GM21390 (cell line): ENCODE data around the gene MSANTD7.
"Not testable (repeated sequence)": the region's sequence is repeated elsewhere in the genome, so short reads cannot be mapped to it uniquely, and the experiment has no call there.

ENCODE experiments used
- ATAC-seq: cut with Tn5 transposase; IDR thresholded peaks from one replicate; pipeline ENCODE4 v1.9.1; 2021; ENCODE audit not compliant: unreplicated experiment

Gene MSANTD7

DNA sequence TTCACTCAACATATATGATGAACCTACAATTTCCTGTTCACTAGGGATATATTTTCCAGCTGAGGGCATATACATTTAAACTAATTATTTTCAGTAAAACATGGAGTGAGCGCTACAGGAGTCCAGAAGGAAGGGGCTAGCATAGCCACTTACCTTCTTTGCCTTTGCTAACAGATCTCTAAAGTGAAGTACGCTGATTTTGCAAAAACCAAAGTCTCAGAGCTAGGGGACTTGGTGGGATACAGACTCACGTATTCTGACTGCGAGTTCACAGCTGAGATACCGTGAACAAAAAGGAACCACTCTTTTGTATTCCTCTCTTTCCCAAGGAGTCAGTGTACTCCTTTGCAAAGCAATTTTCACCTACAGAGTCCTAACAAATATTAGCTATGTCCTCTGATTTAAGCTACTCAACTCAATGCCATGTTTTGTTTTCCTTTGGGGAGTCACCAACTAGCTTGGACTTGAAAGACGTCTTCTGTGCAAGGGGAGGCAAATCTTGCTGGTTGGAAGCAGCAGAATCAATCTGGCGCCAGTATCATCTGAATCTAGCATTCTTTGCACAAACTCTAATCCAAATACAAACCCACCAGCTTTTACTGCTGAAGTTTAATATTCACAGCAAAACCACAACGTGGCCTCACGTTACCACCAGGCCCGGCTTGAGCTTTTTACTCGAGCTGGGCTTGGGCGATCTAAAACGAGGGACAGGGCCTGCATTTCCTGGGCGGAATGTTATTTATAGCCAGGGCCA lies 926 bp upstream of the MSANTD7 start:
- ATAC-seq, result no peak

DNA sequence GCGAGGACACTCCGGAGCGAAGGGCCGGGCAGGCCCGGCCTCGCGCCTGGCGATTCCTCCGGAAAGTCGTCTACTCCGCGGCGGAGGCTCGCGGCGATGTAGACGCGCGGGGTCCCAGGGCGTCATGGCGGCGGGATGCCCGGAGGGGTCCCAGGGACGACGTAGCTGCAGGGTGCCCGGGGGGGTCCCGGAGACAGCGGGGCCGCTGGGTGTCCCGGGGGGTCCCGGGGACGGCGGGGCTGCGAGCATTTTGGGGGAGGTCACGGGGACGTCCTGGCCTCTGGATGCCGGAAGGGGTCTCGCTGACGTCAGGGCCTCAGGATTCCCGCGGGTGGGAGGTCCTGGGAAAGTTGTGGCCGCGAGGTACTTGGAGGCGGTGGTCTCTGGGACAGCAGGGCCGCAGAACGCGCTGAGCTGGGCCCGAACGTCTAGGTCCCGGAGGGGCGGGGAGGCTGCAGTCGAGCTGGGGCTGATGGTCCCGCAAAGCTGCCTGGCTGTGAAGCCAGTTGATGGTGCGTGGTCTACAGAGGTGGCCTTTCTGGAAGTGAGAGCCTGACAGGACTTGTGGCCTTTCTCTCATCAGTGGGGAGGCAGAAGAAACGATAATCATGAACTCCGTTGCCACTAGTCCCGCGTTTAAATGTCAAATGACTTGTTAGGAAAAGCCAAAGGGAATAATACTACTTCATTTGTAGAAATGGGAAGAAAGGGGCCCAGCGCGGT lies 637 bp downstream of the MSANTD7 start:
- peak; percentile 6 for ATAC-seq

DNA sequence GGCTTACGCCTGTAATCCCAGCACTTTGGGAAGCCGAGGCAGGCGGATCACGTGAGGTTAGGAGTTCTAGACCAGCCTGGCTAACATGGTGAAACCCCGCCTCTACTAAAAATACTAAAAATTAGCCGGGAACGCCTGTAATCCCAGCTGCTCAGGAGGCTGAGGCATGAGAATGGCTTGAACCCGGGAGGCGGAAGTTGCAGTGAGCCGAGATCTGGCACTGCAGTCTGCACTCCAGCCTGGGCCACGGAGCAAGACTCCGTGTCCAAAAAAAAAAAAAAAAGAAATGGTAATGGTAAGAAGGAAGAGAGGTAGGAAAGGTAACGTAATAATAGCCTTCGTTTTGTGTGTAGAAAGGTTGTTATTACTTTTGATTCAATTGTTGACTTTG lies 1.2 kb downstream of the MSANTD7 start:
- ATAC-seq, result no peak

DNA sequence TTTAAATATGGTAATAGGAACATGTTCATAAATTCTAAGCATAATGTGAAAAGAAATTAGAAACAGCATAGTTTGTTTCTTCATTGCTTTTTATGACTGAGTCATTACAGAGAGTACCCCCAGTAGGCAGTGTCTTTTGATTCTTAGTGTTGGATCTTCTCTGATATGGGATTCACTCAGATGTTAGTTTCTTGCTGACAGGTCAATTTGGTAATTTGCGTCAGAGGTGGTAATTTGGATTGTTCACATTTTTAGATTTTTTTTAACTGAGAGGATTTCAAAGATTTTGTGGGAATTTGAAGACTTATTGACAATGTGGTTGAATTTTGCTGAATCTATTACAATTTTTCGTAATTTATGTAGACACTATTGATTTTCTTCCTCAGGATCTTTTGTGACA lies 2.1 kb downstream of the MSANTD7 start:
- ATAC-seq, result no peak

DNA sequence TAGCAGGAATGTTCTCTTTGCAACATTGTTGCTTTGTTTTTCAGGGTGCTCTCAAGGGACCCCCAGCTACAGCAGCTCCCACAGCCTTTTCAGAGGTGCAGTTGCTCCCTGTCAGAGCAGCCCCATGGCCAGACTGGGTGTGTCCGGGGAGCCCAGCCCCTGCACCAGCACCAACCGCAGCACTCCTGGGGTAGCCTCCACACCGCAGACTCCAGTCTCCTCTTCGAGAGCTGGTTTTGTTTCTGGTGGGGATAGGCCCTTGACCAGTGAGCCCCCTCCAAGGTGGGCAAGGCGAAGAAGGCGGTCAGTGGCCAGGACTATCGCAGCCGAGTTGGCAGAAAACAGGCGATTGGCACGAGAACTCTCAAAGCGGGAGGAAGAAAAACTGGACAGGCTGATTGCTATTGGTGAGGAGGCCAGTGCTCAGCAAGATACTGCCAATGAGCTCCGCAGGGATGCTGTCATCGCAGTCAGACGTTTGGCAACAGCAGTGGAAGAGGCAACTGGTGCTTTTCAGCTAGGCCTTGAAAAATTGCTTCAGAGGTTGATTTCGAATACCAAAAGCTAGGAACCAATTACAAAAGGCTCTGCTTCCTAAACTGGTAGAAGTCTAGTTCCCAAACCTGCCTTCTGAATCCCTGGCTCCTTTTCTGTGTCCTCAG lies 5.4 kb downstream of the MSANTD7 start:
- ATAC-seq, result no peak

DNA sequence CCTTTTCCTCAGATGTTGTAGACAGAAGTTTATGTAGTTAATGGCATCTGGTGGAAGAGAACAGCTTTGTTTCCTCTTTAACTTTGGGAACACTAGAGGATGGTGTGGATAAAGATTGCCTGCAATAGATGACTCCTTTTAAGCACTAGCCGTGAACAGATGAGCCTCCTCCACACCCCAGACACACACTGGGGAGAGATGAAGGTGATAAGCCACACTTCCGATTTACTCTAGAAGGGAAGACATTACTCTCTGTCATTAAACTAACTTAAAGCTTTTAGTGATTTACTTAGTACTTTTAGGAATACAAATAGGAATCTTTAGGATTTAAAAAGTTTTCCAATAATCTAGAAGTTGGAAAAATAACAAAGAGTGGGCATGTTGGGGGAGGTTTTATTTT lies 6.8 kb downstream of the MSANTD7 start:
- ATAC-seq, result no peak

DNA sequence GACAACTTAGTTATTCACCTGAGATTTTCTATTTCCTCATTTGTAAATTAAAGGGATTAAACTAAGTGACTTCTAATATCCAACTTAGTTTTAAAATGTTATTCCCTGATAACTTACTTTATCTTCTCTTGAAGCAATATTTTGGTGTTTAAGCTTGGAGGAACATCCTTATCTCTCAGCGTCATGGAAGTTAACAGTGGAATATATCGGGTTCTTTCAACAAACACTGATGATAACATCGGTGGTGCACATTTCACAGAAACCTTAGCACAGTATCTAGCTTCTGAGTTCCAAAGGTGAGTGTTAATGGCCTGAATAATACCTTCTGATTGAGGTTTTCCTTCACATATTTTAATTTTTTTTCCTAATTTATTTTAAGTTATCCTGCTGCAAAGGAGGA lies 14.1 kb downstream of the MSANTD7 start:
- no peak for ATAC-seq

DNA sequence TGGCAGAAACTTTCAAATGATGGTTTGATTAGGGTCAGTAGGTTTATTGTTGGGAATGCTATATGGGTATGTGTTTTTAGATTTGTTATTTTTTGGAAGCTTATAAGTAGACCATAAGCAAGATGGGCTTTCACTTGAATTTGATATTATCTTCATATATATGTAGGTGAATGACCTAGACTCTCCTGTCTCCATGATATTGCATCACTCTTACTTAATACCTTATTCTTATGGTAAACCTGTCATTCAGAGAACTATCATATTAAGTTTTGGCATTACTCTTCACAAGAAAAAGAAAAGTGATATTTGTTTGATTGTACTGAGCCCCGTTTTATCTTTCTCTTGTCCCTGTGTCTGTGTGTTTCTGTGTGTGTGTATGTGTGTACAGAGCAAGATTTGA lies 17.3 kb downstream of the MSANTD7 start:
- no peak for ATAC-seq

DNA sequence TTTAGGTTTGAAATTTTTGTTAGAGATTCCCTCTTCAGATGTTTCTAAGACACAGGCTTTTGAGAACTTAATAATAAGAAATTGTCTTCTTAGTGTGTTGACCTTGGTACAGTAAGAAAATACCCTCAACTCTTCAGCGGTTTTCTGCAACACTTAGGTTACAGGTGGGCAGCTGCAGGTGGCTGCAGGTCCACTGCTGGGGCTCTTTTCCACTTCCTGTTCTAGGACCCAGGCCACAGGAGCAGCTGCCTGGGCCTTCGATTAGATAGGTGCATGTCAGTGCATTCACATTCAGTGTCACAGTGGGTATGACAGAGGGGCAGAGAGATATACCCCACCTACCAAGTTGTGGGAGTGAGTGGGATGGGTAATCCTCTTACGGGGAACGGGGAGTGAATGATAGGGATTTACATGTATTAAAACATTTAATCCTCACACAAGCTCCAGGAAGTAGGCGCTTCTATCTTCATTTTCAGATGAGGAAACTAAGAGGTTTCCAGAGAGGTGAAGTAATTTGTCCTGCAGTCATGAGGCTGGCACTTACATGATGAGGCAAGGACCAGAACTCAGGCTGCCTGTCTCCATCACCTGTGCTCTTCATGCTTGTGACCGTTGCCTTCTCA lies 20.3 kb downstream of the MSANTD7 start:
- ATAC-seq, result no peak

DNA sequence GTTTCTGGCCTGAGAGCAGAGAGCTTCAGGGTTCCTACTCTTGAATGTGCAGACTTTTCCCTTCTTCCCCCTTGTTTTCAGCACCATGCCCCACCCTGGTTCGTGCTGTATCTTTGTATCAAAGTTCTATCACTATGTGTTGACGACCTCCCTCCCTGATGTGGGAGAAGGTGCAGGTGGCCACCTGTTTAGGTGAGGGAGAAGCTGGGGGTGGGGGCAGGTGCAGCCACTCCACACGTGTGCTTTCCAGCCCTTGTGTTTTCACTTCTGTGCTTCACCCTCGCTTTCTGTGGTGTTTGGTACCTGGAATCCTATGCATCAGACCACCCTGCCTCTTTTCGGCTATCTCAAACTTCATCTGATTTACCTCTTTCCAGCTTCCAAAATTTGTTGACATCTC lies 20.9 kb downstream of the MSANTD7 start:
- no peak for ATAC-seq

DNA sequence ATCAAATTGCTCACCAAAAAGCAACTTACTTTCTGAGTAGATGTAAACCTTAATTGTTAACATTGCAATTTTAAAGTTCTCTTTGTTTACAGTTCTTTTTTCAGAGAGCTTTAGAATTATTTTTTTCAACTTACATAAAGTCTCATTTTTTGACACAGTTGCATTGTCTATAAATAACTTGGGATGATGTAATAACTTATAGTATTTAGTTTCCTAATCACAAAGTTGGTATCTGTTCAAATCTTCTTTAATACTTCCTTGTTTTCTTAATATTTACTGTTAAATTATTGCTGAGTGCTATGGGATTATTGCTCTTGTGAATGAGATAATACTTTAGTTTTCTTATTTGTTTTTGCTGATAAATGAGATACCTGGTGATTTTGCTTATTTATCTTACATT lies 21.7 kb downstream of the MSANTD7 start:
- ATAC-seq, result no peak

DNA sequence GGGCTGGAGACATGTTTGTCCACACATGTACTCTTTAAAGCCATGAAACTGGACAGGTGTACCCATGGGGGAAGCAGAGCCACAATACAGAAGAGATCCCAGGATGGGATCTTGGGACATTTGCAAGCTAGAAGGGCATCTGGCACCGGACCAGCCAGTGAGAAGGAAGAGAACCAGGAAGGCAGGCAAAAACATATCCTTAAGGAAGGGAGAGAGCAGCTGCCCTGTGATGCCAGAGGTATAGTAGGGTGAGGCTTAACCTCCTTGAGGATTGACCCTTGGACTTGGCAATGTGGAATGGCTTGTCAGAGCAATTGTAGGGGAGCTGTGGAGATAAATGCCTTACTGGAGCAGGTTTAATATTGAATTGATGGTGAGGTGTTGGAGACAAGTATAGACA lies 22.7 kb downstream of the MSANTD7 start:
- ATAC-seq, result no peak

DNA sequence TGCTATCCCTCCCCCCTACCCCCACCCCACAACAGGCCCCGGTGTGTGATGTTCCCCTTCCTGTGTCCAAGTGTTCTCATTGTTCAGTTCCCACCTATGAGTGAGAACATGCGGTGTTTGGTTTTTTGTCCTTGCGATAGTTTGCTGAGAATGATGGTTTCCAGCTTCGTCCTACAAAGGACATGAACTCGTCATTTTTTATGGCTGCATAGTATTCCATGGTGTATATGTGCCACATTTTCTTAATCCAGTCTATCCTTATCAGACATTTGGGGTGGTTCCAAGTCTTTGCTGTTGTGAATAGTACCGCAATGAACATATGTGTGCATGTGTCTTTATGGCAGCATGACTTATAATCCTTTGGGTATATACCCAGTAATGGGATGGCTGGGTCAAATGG lies 26.4 kb downstream of the MSANTD7 start:
- ATAC-seq, result not testable (repeated sequence)

DNA sequence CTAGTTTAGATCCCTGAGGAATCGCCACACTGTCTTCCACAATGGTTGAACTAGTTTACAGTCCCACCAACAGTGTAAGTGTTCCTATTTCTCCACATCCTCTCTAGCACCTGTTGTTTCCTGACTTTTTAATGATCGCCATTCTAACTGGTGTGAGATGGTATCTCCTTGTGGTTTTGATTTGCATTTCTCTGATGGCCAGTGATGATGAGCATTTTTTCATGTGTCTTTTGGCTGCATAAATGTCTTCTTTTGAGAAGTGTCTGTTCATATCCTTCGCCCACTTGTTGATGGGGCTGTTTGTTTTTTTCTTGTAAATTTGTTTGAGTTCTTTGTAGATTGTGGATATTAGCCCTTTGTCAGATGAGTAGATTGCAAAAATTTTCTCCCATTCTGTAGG lies 26.8 kb downstream of the MSANTD7 start:
- ATAC-seq, result not testable (repeated sequence)

DNA sequence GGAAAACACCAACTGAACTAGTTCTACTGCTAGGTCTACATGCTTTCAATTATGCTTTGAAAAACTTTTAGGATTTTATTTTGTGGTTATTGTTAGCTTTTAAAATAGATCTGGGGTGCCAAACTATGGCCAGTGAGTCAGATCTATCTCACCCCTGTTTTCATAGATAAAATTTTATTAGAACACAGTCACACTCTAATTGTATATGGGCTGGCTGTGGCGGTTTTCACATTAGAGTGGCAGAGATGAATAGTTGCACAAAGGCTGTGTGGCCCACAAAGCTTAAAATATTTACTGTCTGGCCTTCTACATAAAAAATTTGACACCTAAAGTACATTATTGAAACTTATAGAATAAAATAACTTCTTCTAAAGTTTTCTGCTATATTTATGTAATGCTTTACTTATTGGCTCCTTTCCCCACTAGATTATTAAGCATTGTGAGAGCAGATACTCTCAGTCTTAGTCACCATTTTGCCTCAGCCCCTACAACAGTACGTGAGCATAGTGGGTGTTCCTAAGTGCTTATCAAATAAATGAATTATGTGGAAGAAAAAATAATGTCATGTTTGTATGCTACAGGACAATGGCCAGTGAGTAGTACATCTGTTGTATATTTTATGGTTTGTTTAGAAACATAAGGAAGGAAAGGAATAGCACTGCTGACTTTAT lies 35.1 kb downstream of the MSANTD7 start:
- ATAC-seq, result peak; percentile 53

DNA sequence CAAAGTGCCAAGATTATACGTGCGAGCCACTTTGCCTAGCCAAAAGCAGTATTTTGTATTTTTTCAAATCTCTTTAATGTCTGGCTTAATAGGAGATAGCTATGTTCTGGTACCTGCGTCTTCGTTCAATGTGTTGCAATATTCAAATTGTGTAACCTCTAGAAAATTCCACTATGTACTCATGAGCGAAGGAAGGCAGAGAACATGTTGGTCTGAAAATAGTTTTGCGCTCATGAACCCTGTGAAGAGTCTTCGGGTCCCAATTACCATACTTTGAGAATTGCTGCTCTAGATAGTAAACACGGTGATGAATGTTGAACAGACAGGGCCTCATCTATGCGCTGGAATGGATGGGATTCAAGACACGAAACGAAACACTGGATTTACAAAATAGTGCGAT lies 37.8 kb downstream of the MSANTD7 start:
- no peak for ATAC-seq

DNA sequence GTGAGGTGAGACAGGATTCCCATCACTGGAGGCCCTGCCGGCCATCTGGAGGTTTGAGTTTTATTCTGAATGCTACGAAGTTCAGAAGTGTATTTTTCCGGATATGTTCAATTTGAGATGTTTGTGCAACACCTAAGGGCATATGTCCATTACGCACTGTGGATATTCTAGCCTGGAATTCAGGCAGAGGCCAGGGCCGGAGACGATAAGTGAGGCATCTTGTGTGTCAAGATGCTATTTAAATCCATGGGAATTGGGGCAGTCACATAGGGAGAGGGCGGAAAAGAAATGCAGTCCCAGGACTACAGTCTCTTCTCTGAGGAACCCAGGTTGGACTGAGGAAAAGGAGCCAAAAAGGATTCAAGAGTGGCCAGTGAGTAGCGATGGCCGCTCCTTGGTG lies 38.7 kb downstream of the MSANTD7 start:
- no peak for ATAC-seq

DNA sequence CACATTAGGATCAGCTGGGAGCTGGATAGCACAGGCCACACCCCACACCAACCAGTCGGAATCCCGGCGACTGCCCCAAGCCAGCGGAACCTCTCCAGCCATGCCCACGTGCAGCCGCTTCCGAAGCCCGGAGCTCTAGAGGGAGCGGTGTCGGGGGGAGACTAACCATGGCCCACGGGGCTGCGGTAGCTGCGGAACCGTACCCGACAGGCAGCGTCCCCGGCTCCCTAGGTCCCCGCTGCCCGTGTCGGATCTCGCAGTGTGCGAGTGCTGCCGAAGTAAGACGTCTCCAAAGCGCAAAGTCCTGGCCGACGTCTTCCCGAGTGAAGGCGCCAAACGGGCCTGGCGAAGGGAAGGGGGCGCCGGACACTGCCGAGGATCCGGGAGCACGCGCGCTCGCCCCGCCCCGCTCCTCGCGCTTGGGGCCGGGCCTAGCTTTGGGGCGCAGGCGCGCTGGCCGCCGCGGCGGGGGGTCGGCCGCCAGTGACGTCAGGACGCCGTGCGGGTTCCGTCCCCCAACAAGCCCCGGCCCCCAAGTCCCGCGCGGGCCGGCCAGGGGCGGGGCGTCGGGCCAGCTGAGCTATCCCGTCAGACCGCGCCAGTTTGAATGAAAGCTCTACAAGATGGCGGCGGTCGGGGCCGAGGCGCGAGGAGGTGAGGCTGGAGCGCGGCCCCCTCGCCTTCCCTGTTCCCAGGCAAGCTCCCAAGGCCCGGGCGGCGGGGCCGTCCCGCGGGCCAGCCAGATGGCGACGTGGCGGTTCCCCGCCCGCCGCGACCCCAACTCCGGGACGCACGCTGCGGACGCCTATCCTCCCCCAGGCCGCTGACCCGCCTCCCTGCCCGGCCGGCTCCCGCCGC lies 40.4 kb downstream of the MSANTD7 start, which contains the start of gene SUV39H2:
TSS of gene SUV39H2 (plus strand) at position 601 of the 858 bp plus-strand sequence. CDS start at position 624, 23 bp downstream.
- ATAC-seq, result peak; percentile 89

DNA sequence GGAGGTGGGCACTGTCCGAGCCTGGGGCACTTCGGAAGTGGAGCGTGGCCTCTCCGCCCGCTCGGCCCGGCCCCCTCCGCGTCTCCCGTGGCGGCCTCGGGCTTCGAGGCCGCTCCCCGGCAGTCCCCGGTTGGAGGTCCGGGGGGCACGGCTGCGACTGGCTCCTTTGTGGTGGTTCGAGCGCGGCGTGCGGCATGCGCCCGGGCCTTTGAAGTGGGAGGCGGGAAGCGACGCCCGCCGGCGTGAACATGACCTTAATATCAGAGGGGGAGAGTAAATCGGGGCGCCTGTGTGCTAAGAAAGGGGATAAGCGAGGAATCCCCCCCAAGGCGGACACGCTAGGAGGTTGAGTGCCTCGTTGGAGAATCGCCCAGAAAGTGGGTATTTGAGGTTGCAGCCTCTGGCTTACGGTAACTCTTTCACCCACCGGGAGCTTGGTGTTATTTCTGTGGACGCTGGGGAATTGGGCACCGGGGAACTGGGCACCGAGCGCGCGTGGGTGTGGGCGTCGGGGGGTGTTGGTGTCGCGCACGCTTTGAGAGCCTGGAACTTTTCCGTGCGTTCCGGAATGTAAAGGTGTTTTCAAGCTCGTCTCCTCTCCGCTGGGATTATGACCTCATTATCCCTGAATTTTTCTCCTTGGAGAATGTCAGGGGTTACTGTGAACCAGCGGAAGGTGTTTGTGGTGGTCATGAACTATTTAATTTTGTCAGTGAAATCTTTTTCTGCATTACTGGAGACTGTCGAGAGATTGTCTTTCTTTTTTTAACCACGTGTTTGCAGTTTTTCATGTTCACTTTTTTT lies 41.2 kb downstream of the MSANTD7 start:
- peak; percentile 15 for ATAC-seq

DNA sequence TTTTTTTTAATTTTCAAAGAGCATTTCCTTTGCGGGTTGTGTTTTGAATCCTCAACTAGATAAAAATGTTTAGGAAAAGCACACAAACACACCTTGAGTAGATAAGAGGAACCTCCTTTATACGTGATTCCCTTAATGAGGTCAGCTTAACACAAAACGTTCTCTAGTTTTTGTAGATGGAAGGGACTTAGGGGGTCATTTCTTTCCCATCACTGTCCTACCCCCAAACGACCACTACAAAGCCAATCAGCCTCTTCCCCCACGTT lies 41.8 kb downstream of the MSANTD7 start:
- ATAC-seq, result no peak
